Heart right ventricle (tissue), 16 donors: Measurements from ENCODE around the gene XIRP2. TPM values are rescaled to one million over a fixed set of nuclear protein-coding genes. Genes with fewer than 3 reads are reported as not detected.
A peak's percentile ranks its signal among the peaks of the same experiment; 100 is the strongest.

Source experiments
- ATAC-seq, 8 donors: fragments of 200-7000 bp; cut with Tn5 transposase; one replicate each; pipeline ENCODE4 v1.9.1; 2020; ENCODE audit warnings: mild to moderate bottlenecking in 8 of 8, moderate library complexity in 8 of 8, moderate number of reproducible peaks in 1 of 8
- DNase-seq, 2 donors: peaks; one replicate each; pipeline ENCODE4 v3.0.0-alpha.2; 2020
- H3K27ac ChIP-seq, 10 donors: fragments of 200-600 bp; sonication (generic) in 2 of 10; one replicate each; pipeline versions ENCODE4 v1.5.0 to v1.8.0; 2020 to 2022; ENCODE audit warnings: mild to moderate bottlenecking in 3 of 10
- H3K27me3 ChIP-seq, 7 donors: fragments of 200-600 bp; one replicate each; pipeline ENCODE4 v1.8.0; 2021 to 2022; ENCODE audit warnings: mild to moderate bottlenecking in 2 of 7
- H3K36me3 ChIP-seq, 9 donors: fragments of 200-600 bp; sonication (generic) in 1 of 9; one replicate each; pipeline versions ENCODE4 v1.5.0 to v1.8.0; 2020 to 2022; ENCODE audit warnings: mild to moderate bottlenecking in 2 of 9
- H3K4me1 ChIP-seq, 9 donors: fragments of 200-600 bp; sonication (generic) in 1 of 9; one replicate each; pipeline versions ENCODE4 v1.5.0 to v1.8.0; 2020 to 2022; ENCODE audit warnings: mild to moderate bottlenecking in 4 of 9
- H3K4me3 ChIP-seq, 10 donors: fragments of 200-600 bp; sonication (generic) in 2 of 10; one replicate each; pipeline versions ENCODE4 v1.5.0 to v1.8.0; 2020 to 2022; ENCODE audit warnings: mild to moderate bottlenecking in 7 of 10, moderate library complexity in 2 of 10
- H3K9me3 ChIP-seq, 11 donors: fragments of 200-600 bp in 10 of 11; sonication (generic) in 2 of 11; one replicate each; pipeline versions ENCODE4 v1.5.0 to v1.8.0; 2013 to 2022; ENCODE audit warnings: mild to moderate bottlenecking in 2 of 11, control low read depth in 1 of 11, moderate library complexity in 1 of 11
- WGBS, 2 donors: extraction: QIAGEN DNeasy Blood & Tissue Kit; methylation state at CpG; one replicate each; pipeline ENCODE4 v1.1.7; 2013; ENCODE audit warnings: inconsistent platforms in 1 of 2; 5-methylcytosine and 5-hydroxymethylcytosine counted together
- intact Hi-C, 10 donors: fragments of 100-400 bp; cut with DNase I; formaldehyde crosslinking; loops; one replicate each; pipeline versions ENCODE4 v1.11.1 to v1.14.2; 2022
- polyA plus RNA-seq, 2 donors: library from polyadenylated mRNA; stranded (reverse); fragments of 200-250 nt; gene quantifications; one replicate each; pipeline ENCODE4 v1.2.3, GENCODE V29; 2013
- total RNA-seq, 10 donors: library from RNA; stranded (reverse); fragmentation: NEBNext Ultra II Directional in 3 of 10; extraction: Animal tissue kit (Norgen Biotek cat#: 25700) in 3 of 10; gene quantifications; one replicate each; pipeline versions ENCODE4 v1.2.1 to v1.2.4, GENCODE V29; 2021 to 2023
- TF ChIP-seq, protein P1 (sequence below), 9 donors: fragments of 200-600 bp; sonication (generic) in 2 of 9; IDR thresholded peaks; one replicate each; pipeline versions ENCODE4 v1.5.0 to v1.8.0; 2021 to 2022; ENCODE audit warnings: antibody characterized with exemption in 9 of 9, mild to moderate bottlenecking in 5 of 9, moderate library complexity in 1 of 9
- donor health status: Arrhythmogenic right ventricular cardiomyopathy.
- donor health status: ischemic (EF 13 %, LVEDD 7.1; RV severe dilation, severe dysfunction).
- donor health status: healthy with polysubstance abuse.
- donor health status: DM: no; HTN: yes; CAD: no.
- donor health status: DM: no; HTN: no; CAD: no.
- donor health status: ischemic (EF 25% LVEDD 6.9; RV normal size, moderate dysfunction).
- donor health status: ischemic (EF 25% LVEDD 5.7; RV mildly dilated, moderate dysfunction).
- donor health status: healthy.
- donor health status: DM: yes; HTN: yes; CAD: no.
- donor health status: Ischemic cardiomyopathy.
- donor health status: ischemic (EF 35%, LVEDD 5.7; RV mildly dilated, moderate dysfunction).
- donor health status: nonischemic (EF 11% LVEDD 7.7; RV severe dilation, severe dysfunction).
- donor health status: DM: yes; HTN: yes; CAD: no.
- donor health status: PGD.
- donor health status: ischemic (EF 29% LVEDD 5.4; RV normal size, mild dysfunction).
- donor health status: nonischemic (EF 23%, LVEDD 6.1; RV moderate dilation, normal function).

The XIRP2 gene
- total and polyA plus RNA-seq, 12 donors: 145 to 1,255 (median 577) TPM

GRCh38 chr2:167181688-167182087 lies 293.4 kb downstream of the XIRP2 start:
- no peak for ATAC-seq
- H3K36me3 ChIP-seq: no peaks in the 10 kb centered on the region
- H3K27ac ChIP-seq: no peak overlapping the region
- no peak for DNase-seq
- WGBS, 2 donors: 82 to 83% methylated on average over 4 of the region's 4 CpGs
- intact Hi-C loops: loop anchor here in 1 of 10 donors (5.0 kb wide), 1 partner anchor 34 kb away; no protein-coding TSS in a partner anchor
- H3K27me3 ChIP-seq: no peaks in the 10 kb centered on the region
- TF ChIP-seq, protein P1, sequence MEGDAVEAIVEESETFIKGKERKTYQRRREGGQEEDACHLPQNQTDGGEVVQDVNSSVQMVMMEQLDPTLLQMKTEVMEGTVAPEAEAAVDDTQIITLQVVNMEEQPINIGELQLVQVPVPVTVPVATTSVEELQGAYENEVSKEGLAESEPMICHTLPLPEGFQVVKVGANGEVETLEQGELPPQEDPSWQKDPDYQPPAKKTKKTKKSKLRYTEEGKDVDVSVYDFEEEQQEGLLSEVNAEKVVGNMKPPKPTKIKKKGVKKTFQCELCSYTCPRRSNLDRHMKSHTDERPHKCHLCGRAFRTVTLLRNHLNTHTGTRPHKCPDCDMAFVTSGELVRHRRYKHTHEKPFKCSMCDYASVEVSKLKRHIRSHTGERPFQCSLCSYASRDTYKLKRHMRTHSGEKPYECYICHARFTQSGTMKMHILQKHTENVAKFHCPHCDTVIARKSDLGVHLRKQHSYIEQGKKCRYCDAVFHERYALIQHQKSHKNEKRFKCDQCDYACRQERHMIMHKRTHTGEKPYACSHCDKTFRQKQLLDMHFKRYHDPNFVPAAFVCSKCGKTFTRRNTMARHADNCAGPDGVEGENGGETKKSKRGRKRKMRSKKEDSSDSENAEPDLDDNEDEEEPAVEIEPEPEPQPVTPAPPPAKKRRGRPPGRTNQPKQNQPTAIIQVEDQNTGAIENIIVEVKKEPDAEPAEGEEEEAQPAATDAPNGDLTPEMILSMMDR (IDR thresholded peaks at IDR 0.05): no peak
- H3K4me1 ChIP-seq: peaks cover 0 to 14% (median 3%) of the 10 kb centered on the region in 9 donors
- no peaks in the 10 kb centered on the region for H3K9me3 ChIP-seq
- no peak overlapping the region for H3K4me3 ChIP-seq

- intact Hi-C loops: loop anchor here in 1 of 10 donors (5.0 kb wide), 1 partner anchor 35 kb away; no protein-coding TSS in a partner anchor
- no peak overlapping the region for H3K4me3 ChIP-seq
- H3K4me1 ChIP-seq: peaks cover 0 to 21% (median 8%) of the 10 kb centered on the region in 9 donors
- 81 to 84% methylated on average over 2 of the region's 2 CpGs for WGBS, 2 donors
- H3K36me3 ChIP-seq: no peaks in the 10 kb centered on the region
- H3K9me3 ChIP-seq: no peaks in the 10 kb centered on the region
- TF ChIP-seq, protein P1 (IDR thresholded peaks at IDR 0.05): no peak
- ATAC-seq (no peak), DNase-seq (no peak)
- H3K27me3 ChIP-seq: no peaks in the 10 kb centered on the region
- H3K27ac ChIP-seq: no peak overlapping the region
Observed at GRCh38 chr2:167182403-167182802, 294.1 kb downstream of the XIRP2 start.

GRCh38 chr2:167183931-167184330 lies 295.7 kb downstream of the XIRP2 start:
- H3K27ac ChIP-seq: no peak overlapping the region
- H3K4me3 ChIP-seq: no peak overlapping the region
- WGBS, 2 donors: 78 to 84% methylated on average over 3 of the region's 3 CpGs
- DNase-seq (no peak), ATAC-seq (no peak)
- no peaks in the 10 kb centered on the region for H3K36me3 ChIP-seq
- H3K9me3 ChIP-seq: no peaks in the 10 kb centered on the region
- no peaks in the 10 kb centered on the region for H3K27me3 ChIP-seq
- peaks cover 0 to 21% (median 8%) of the 10 kb centered on the region in 9 donors for H3K4me1 ChIP-seq
- TF ChIP-seq, protein P1 (IDR thresholded peaks at IDR 0.05): no peak
- intact Hi-C loops: loop anchor here in 1 of 10 donors (5.0 kb wide), 1 partner anchor 37 kb away; no protein-coding TSS in a partner anchor

GRCh38 chr2:167186465-167186864 lies 298.2 kb downstream of the XIRP2 start:
- 51 to 63% methylated on average over 2 of the region's 2 CpGs for WGBS, 2 donors
- H3K36me3 ChIP-seq: no peaks in the 10 kb centered on the region
- intact Hi-C loops: loop anchor here in 3 of 10 donors (5.0 kb wide), 2 partner anchors 39 to 44 kb away; no protein-coding TSS in a partner anchor
- peak overlapping the region in 4 of 10 donors; percentile 56 to 87 (median 86) for H3K27ac ChIP-seq
- no peaks in the 10 kb centered on the region for H3K27me3 ChIP-seq
- H3K9me3 ChIP-seq: no peaks in the 10 kb centered on the region
- DNase-seq: no peak
- ATAC-seq: peak in 1 of 8 donors; percentile 26
- TF ChIP-seq, protein P1 (IDR thresholded peaks at IDR 0.05): no peak
- H3K4me3 ChIP-seq: no peak overlapping the region
- H3K4me1 ChIP-seq: peaks cover 0 to 25% (median 8%) of the 10 kb centered on the region in 9 donors
